Muscle layer of duodenum (tissue), 2 donors: Measurements from ENCODE around the gene RNF175.

Source experiments
- H3K27ac ChIP-seq: one replicate; pipeline ENCODE4 v1.7.0; 2013; ENCODE audit warnings: mild to moderate bottlenecking, low read length
- H3K27me3 ChIP-seq: one replicate; pipeline ENCODE4 v1.7.0; 2013; ENCODE audit warnings: low read depth, mild to moderate bottlenecking, control low read depth, low read length
- H3K36me3 ChIP-seq, 2 donors: one replicate each; pipeline ENCODE4 v1.7.0; 2013; ENCODE audit warnings: low read length in 2 of 2, control low read depth in 1 of 2, mild to moderate bottlenecking in 1 of 2; ENCODE audit not compliant: insufficient read depth in 2 of 2, control insufficient read depth in 1 of 2
- H3K4me1 ChIP-seq, 2 donors: one replicate each; pipeline ENCODE4 v1.7.0; 2013; ENCODE audit warnings: low read length in 2 of 2, mild to moderate bottlenecking in 2 of 2, control low read depth in 1 of 2, moderate library complexity in 1 of 2; ENCODE audit not compliant: insufficient read depth in 2 of 2, control insufficient read depth in 1 of 2
- H3K4me3 ChIP-seq, 2 donors: one replicate each; pipeline ENCODE4 v1.7.0; 2013; ENCODE audit warnings: low read length in 2 of 2, low read depth in 1 of 2, mild to moderate bottlenecking in 1 of 2
- H3K9me3 ChIP-seq, 2 donors: one replicate each; pipeline ENCODE4 v1.7.0; 2013; ENCODE audit warnings: low read length in 2 of 2, control low read depth in 1 of 2, mild to moderate bottlenecking in 1 of 2; ENCODE audit not compliant: control insufficient read depth in 1 of 2
- donor health status: healthy.

The RNF175 gene

DNA sequence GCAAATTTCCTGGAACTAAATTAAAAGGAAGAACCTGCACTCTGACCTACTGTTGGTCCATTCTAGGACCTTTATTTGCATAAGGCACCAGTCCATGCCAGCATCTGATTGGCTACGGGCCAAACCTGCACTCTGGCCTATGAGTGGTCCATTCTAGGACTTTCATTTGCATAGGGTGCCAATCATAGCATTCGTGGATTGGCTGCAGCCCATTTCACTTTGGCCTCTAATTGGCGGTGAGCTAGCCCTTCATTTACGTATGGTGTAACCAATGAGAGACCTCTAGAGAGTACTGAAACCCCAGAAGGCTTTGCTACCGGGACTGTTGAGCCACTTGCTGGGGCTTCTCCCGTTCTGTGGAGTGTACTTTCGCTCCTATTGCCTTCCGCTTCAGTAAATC, 6.1 kb upstream of the RNF175 start:
- Histone ChIP-seq H3K4me3 (no peak overlapping the region), H3K9me3 (no peaks in the 10 kb centered on the region), H3K36me3 (no peaks in the 10 kb centered on the region), H3K4me1 (no peaks in the 10 kb centered on the region), H3K27ac (no peak overlapping the region), H3K27me3 (no peaks in the 10 kb centered on the region)

DNA sequence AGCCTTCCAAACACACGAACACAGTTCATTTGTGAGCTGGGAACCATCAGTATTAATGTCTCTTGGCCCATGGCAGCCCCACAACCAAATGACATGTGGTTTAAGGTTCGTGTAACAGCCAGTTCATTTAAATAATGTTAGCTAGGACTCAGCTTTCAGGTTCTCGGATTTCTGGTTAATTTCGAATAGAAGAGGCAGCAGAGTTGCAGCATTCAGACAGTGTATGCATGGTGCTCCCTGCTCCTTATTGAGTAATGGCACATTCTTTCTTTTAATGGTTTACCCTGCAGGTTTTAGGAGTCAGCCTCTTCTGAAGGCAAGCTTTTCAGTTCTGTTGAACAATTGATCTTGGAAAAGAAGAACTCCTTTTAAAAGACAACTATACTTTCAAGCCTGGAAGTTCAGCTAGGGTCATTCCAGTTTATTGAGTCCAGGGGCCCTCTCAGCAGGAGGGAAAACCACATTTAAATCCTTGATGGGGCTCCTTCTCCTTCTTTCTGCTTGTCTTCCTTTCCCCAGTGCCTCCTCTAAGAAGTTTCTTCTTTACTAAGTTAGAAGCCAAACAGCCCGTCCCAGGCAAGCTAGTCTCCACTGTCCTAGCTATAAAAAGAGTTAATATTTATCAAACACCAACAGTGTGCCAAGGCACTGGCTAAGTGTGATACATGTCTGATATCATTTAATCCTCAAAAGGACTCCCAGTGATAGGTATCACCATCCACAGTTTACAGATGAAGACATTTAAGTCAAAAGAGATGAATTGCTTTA, 5.0 kb upstream of the RNF175 start:
- no peaks in the 10 kb centered on the region for H3K27me3 ChIP-seq
- H3K36me3 ChIP-seq: no peaks in the 10 kb centered on the region
- no peaks in the 10 kb centered on the region for H3K4me1 ChIP-seq
- H3K9me3 ChIP-seq: no peaks in the 10 kb centered on the region
- H3K4me3 ChIP-seq: no peak overlapping the region
- H3K27ac ChIP-seq: no peak overlapping the region

- Histone ChIP-seq H3K36me3 (no peaks in the 10 kb centered on the region), H3K27me3 (peaks cover 7% of the 10 kb centered on the region), H3K4me1 (no peaks in the 10 kb centered on the region), H3K27ac (no peak overlapping the region), H3K9me3 (no peaks in the 10 kb centered on the region), H3K4me3 (no peak overlapping the region)
Measured at GRCh38 chr4:153763404-153763803, 3.6 kb upstream of the RNF175 start.

GRCh38 chr4:153758688-153759406, 977 bp downstream of the RNF175 start:
- no peaks in the 10 kb centered on the region for H3K36me3 ChIP-seq
- H3K4me3 ChIP-seq: peak overlapping the region; percentile 30 to 73
- H3K27ac ChIP-seq: no peak overlapping the region
- H3K9me3 ChIP-seq: no peaks in the 10 kb centered on the region
- peaks cover 7% of the 10 kb centered on the region for H3K27me3 ChIP-seq
- H3K4me1 ChIP-seq: no peaks in the 10 kb centered on the region

DNA sequence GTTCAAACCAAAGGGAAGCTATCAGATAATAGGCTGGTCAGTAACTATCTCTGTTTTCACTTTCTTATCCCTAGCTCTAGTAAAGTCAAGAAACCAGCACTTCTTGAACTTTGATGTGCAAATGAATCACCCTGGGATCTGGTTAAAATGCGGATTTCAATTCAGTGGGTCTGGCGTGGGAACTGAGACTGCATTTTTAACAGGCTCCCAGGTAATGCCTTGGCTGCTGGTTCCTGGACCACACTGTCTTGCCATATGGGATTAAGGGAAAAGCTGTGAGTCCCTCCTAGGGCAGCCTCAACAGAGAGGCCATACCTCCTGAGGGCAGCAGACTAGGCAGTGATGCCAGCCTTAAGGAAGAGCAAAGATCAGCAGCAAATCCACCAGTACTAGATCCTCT, 1.7 kb downstream of the RNF175 start:
- Histone ChIP-seq H3K4me1 (no peaks in the 10 kb centered on the region), H3K27ac (no peak overlapping the region), H3K27me3 (peaks cover 7% of the 10 kb centered on the region), H3K36me3 (no peaks in the 10 kb centered on the region), H3K4me3 (no peak overlapping the region), H3K9me3 (no peaks in the 10 kb centered on the region)

- H3K27ac ChIP-seq: no peak overlapping the region
- no peak overlapping the region for H3K4me3 ChIP-seq
- H3K27me3 ChIP-seq: peaks cover 7% of the 10 kb centered on the region
- H3K36me3 ChIP-seq: no peaks in the 10 kb centered on the region
- no peaks in the 10 kb centered on the region for H3K9me3 ChIP-seq
- H3K4me1 ChIP-seq: no peaks in the 10 kb centered on the region
Measured at GRCh38 chr4:153757407-153757806, 2.4 kb downstream of the RNF175 start.

DNA sequence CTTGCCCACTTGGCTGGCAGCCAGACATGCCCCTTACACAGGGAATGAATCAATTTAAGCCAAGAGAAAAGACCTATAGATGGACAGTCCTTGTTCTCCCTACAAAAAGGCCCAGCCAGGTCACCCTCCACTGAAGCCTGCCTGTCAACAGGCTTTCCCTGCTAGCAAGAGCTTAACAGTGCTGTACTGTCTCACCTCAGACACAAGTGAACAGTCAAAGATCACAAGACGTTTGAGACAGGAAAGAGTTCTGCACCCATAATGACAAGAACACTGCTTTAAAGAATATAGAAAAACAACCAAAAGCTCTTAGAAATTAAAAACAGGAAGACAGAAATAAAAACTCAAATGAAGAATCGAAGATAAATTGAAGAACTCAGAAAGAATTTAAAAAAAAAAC, 4.6 kb downstream of the RNF175 start:
- Histone ChIP-seq H3K4me1 (peaks cover 0 to under 1% of the 10 kb centered on the region in 2 donors), H3K4me3 (no peak overlapping the region), H3K27me3 (peaks cover 7% of the 10 kb centered on the region), H3K27ac (no peak overlapping the region), H3K9me3 (no peaks in the 10 kb centered on the region), H3K36me3 (no peaks in the 10 kb centered on the region)

DNA sequence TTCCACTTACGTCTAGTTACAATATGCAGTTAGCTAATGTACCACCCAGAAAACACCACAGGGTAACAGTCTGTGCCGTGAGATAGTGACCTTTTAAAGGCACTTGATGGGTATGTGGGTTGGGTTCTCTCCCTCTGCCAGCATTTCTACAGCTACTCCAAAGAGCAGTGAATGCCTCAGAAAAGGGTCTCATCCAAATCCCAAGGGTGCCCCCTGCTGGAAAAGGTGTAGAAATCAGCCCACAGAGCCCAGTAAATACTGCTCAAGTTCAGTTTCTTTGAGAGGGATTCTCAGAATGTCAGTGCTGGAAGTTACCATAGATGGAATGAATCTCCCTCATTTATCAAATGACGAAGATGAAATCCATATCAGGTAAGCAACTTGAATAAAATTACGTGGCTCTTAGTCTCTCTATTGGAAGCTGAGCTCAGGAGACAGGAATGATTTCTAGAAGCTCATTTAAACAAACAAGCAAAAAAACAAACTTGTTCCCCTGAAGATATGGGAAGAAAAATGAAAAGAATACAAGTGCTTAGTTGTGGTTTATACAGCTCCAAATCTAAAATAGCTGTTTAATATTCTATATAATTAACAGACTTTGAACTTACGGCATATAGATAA, 9.5 kb downstream of the RNF175 start:
- H3K27ac ChIP-seq: no peak overlapping the region
- H3K27me3 ChIP-seq: no peaks in the 10 kb centered on the region
- no peak overlapping the region for H3K4me3 ChIP-seq
- H3K9me3 ChIP-seq: no peaks in the 10 kb centered on the region
- no peaks in the 10 kb centered on the region for H3K36me3 ChIP-seq
- peaks cover 0 to 3% of the 10 kb centered on the region in 2 donors for H3K4me1 ChIP-seq

DNA sequence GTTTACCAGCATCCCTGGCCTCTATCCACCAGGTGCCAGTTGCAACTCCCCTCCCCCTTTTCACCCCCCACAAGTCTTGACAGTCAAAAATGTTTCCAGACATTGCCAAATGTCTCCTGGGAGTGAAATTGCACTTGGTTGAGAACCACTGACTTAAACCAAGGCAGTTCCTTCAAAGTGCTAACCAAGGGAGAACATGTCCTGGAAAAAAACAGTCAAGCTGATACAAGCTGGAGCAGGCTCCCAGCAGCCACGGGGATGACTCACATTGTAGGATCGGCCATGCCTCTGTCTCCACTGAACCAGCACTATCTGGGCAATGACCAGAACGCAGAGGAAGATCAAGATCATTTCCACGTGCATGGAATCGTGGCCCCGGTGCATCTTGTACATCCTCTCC, 11.4 kb downstream of the RNF175 start:
- H3K27me3 ChIP-seq: no peaks in the 10 kb centered on the region
- no peak overlapping the region for H3K4me3 ChIP-seq
- no peak overlapping the region for H3K27ac ChIP-seq
- H3K9me3 ChIP-seq: no peaks in the 10 kb centered on the region
- H3K36me3 ChIP-seq: no peaks in the 10 kb centered on the region
- H3K4me1 ChIP-seq: peaks cover 0 to 3% of the 10 kb centered on the region in 2 donors

DNA sequence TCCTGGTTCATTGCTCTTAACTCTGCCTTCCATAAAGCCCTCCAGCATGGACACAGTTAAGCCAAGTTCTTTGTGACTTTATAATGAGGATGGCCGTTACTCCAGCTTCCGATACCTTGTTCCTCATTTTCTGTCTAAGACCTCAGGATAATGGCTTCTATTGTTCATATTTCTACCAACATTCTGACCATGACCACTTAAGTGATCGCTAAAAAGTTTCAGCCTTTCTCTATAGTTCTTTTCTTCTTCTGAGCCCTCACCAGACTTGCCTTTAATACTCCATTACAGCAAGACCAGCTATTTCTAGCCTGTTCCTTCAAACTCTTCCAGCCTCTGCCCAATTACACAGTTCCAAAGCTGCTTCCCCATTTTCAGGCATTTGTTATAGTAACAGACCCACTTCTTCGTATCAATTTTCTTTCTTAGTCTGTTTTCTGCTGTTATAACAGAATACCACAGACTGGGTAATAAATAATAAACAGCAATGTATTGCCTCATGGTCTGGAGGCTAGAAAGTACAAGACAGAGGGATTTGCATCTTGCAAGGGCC, 12.3 kb downstream of the RNF175 start:
- Histone ChIP-seq H3K4me1 (peaks cover 0 to 3% of the 10 kb centered on the region in 2 donors), H3K4me3 (no peak overlapping the region), H3K9me3 (no peaks in the 10 kb centered on the region), H3K27ac (no peak overlapping the region), H3K36me3 (no peaks in the 10 kb centered on the region), H3K27me3 (no peaks in the 10 kb centered on the region)

- H3K4me3 ChIP-seq: no peak overlapping the region
- peaks cover 0 to 3% of the 10 kb centered on the region in 2 donors for H3K4me1 ChIP-seq
- no peak overlapping the region for H3K27ac ChIP-seq
- H3K27me3 ChIP-seq: no peaks in the 10 kb centered on the region
- no peaks in the 10 kb centered on the region for H3K9me3 ChIP-seq
- H3K36me3 ChIP-seq: no peaks in the 10 kb centered on the region
Measured at GRCh38 chr4:153745651-153746050, 14.2 kb downstream of the RNF175 start.
